Caco-2 (cell line): ENCODE measurements around the gene MCTP1. TPM values are rescaled to one million over a fixed set of nuclear protein-coding genes. Genes with fewer than 3 reads are reported as not detected.

ENCODE experiments used
- BruUV-seq: library from RNA; stranded (reverse); fragments of 400-500 nt; replicated peaks from 2 replicates; lab custom pipeline; 2021; lab: Mats Ljungman, UMichigan
- CTCF ChIA-PET: fragments of 300-600 bp; sonication (Branson Sonifier 250); formaldehyde crosslinking; loops from one replicate; lab custom pipeline; 2022; ENCODE audit warnings: antibody characterized with exemption; lab: Charles Lee
- POLR2A ChIA-PET: fragments of 300-600 bp; sonication (Branson Sonifier 250); formaldehyde crosslinking; loops from one replicate; lab custom pipeline; 2022; ENCODE audit warnings: antibody characterized with exemption; lab: Charles Lee
- DNase-seq, 2 experiments: peaks; one replicate each; pipeline versions ENCODE4 v3.0.0 to v3.0.0-alpha.2; 2020 to 2022
- H3K27me3 ChIP-seq: replicated peaks from 2 replicates; pipeline ENCODE4 v1.6.0; 2011; ENCODE audit warnings: low read length; ENCODE audit not compliant: control insufficient read depth, insufficient read depth
- H3K36me3 ChIP-seq: 2 replicates; pipeline ENCODE4 v1.5.1; 2011; ENCODE audit warnings: low read length; ENCODE audit not compliant: control insufficient read depth, insufficient read depth
- H3K4me1 ChIP-seq: fragments of 250-450 bp; sonication (Bioruptor Pico); 2 replicates; pipeline ENCODE4 v1.5.1; 2020; ENCODE audit warnings: mild to moderate bottlenecking
- H3K4me3 ChIP-seq: 2 replicates; pipeline ENCODE4 v1.5.1; 2011; ENCODE audit warnings: low read depth, mild to moderate bottlenecking, control low read depth, low read length
- H3K9me3 ChIP-seq: fragments of 250-450 bp; sonication (Bioruptor Pico); 2 replicates; pipeline ENCODE4 v1.5.1; 2020; ENCODE audit warnings: mild to moderate bottlenecking, moderate library complexity
- H3K27ac Mint-ChIP-seq: one replicate; pipeline ENCODE4 v1.8.0; 2022; ENCODE audit warnings: mixed read lengths; ENCODE audit not compliant: unreplicated experiment
- H3K27me3 Mint-ChIP-seq: one replicate; pipeline ENCODE4 v1.8.0; 2022; ENCODE audit warnings: mixed read lengths; ENCODE audit not compliant: insufficient read depth, unreplicated experiment
- H3K36me3 Mint-ChIP-seq: one replicate; pipeline ENCODE4 v1.8.0; 2022; ENCODE audit warnings: mild to moderate bottlenecking, mixed read lengths; ENCODE audit not compliant: insufficient read depth, unreplicated experiment
- H3K4me1 Mint-ChIP-seq: one replicate; pipeline ENCODE4 v1.8.0; 2022; ENCODE audit warnings: low read depth, mixed read lengths; ENCODE audit not compliant: unreplicated experiment
- H3K4me3 Mint-ChIP-seq: one replicate; pipeline ENCODE4 v1.8.0; 2022; ENCODE audit warnings: mild to moderate bottlenecking, moderate library complexity, mixed read lengths; ENCODE audit not compliant: unreplicated experiment
- H3K9me3 Mint-ChIP-seq: one replicate; pipeline ENCODE4 v1.8.0; 2022; ENCODE audit warnings: mixed read lengths; ENCODE audit not compliant: unreplicated experiment
- intact Hi-C: fragments of 100-400 bp; cut with micrococcal nuclease; formaldehyde crosslinking; loops from one replicate; pipeline ENCODE4 v1.10.0; 2022; ENCODE audit not compliant: unreplicated experiment
- total RNA-seq: library from RNA; stranded (reverse); gene quantifications from 2 replicates; pipeline ENCODE4 v1.2.3, GENCODE V29; 2022
- TF ChIP-seq, protein P1 (sequence below), 2 experiments: fragments of 200-600 bp in 1 of 2; IDR thresholded peaks; 1 replicate in 1 of 2; 2 replicates in 1 of 2; pipeline versions ENCODE4 v1.5.1 to v1.8.0; 2011 to 2022; ENCODE audit warnings: antibody characterized with exemption in 1 of 2, control low read depth in 1 of 2, inconsistent platforms in 1 of 2, low read depth in 1 of 2, low read length in 1 of 2, mild to moderate bottlenecking in 1 of 2, moderate library complexity in 1 of 2; ENCODE audit not compliant: insufficient read depth in 1 of 2, severe bottlenecking in 1 of 2, unreplicated experiment in 1 of 2

The MCTP1 gene
- total RNA-seq, 1 experiment from 2014 or later, result 3.2 TPM

DNA sequence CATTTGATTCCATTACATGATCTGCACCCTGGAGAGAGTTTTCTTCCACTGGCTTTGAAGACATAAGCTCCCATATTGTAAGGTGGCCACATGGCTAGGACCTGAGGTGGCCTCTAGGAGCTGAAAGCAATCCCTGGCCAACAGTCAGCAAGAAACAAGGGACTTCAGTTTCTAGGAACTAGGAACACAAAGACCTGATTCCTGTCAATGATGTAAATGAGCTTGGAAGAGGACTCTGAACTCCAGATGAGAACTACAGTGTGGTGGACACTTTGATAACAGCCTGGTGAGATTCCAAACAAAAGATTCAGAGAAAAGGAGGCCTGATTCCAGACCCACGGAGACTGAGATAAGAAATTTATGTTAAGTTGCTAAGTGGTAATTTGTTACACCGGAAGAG lies 129.0 kb downstream of the MCTP1 start:
- ChIA-PET CTCF (no interaction called here), POLR2A (no interaction called here)
- no TSS peak for BruUV-seq
- H3K4me3 ChIP-seq, result no peak overlapping the region
- intact Hi-C loops, result no loop called here
- H3K9me3 Mint-ChIP-seq, result no peaks in the 10 kb centered on the region
- no peaks in the 10 kb centered on the region for H3K36me3 ChIP-seq
- H3K27ac Mint-ChIP-seq, result no peak overlapping the region
- no peak overlapping the region for H3K4me3 Mint-ChIP-seq
- no peaks in the 10 kb centered on the region for H3K36me3 Mint-ChIP-seq
- DNase-seq, result no peak
- peaks cover 3% of the 10 kb centered on the region; the same call in 1 of the 2 replicates for H3K9me3 ChIP-seq
- no peaks in the 10 kb centered on the region for H3K27me3 Mint-ChIP-seq
- no peaks in the 10 kb centered on the region; the same call in 1 of the 2 replicates for H3K27me3 ChIP-seq
- TF ChIP-seq, protein P1, sequence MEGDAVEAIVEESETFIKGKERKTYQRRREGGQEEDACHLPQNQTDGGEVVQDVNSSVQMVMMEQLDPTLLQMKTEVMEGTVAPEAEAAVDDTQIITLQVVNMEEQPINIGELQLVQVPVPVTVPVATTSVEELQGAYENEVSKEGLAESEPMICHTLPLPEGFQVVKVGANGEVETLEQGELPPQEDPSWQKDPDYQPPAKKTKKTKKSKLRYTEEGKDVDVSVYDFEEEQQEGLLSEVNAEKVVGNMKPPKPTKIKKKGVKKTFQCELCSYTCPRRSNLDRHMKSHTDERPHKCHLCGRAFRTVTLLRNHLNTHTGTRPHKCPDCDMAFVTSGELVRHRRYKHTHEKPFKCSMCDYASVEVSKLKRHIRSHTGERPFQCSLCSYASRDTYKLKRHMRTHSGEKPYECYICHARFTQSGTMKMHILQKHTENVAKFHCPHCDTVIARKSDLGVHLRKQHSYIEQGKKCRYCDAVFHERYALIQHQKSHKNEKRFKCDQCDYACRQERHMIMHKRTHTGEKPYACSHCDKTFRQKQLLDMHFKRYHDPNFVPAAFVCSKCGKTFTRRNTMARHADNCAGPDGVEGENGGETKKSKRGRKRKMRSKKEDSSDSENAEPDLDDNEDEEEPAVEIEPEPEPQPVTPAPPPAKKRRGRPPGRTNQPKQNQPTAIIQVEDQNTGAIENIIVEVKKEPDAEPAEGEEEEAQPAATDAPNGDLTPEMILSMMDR (IDR thresholded peaks at IDR 0.05; ENCODE audit: insufficient read depth in 1 of 2, low read depth in 1 of 2, low read length in 1 of 2, severe bottlenecking in 1 of 2, unreplicated experiment in 1 of 2), result no peak
- no peaks in the 10 kb centered on the region for H3K4me1 Mint-ChIP-seq
- H3K4me1 ChIP-seq, result peaks cover 6% of the 10 kb centered on the region; the same call in 1 of the 2 replicates

GRCh38 chr5:95153511-95153910 lies 131.4 kb downstream of the MCTP1 start:
- H3K4me1 Mint-ChIP-seq, result no peaks in the 10 kb centered on the region
- no peak overlapping the region for H3K27ac Mint-ChIP-seq
- Histone ChIP-seq H3K36me3 (no peaks in the 10 kb centered on the region), H3K27me3 (no peaks in the 10 kb centered on the region), H3K9me3 (no peaks in the 10 kb centered on the region), H3K4me3 (no peak overlapping the region), H3K4me1 (peaks cover 6% of the 10 kb centered on the region; the same call in 1 of the 2 replicates)
- CTCF ChIA-PET, result no interaction called here
- H3K9me3 Mint-ChIP-seq, result no peaks in the 10 kb centered on the region
- BruUV-seq, result no TSS peak
- POLR2A ChIA-PET, result no interaction called here
- H3K4me3 Mint-ChIP-seq, result no peak overlapping the region
- DNase-seq, result no peak
- intact Hi-C loops, result no loop called here
- no peaks in the 10 kb centered on the region for H3K27me3 Mint-ChIP-seq
- TF ChIP-seq, protein P1 (IDR thresholded peaks at IDR 0.05; ENCODE audit: insufficient read depth in 1 of 2, low read depth in 1 of 2, low read length in 1 of 2, severe bottlenecking in 1 of 2, unreplicated experiment in 1 of 2), result no peak
- no peaks in the 10 kb centered on the region for H3K36me3 Mint-ChIP-seq

GRCh38 chr5:95152535-95152934 lies 132.4 kb downstream of the MCTP1 start:
- Histone ChIP-seq H3K36me3 (no peaks in the 10 kb centered on the region), H3K4me3 (no peak overlapping the region), H3K9me3 (no peaks in the 10 kb centered on the region), H3K27me3 (no peaks in the 10 kb centered on the region), H3K4me1 (peaks cover 6% of the 10 kb centered on the region; the same call in 1 of the 2 replicates)
- CTCF ChIA-PET, result no interaction called here
- H3K36me3 Mint-ChIP-seq, result no peaks in the 10 kb centered on the region
- no peaks in the 10 kb centered on the region for H3K4me1 Mint-ChIP-seq
- DNase-seq, result no peak
- intact Hi-C loops, result no loop called here
- POLR2A ChIA-PET, result no interaction called here
- no peak overlapping the region for H3K4me3 Mint-ChIP-seq
- H3K27ac Mint-ChIP-seq, result no peak overlapping the region
- no peaks in the 10 kb centered on the region for H3K27me3 Mint-ChIP-seq
- TF ChIP-seq, protein P1 (IDR thresholded peaks at IDR 0.05; ENCODE audit: insufficient read depth in 1 of 2, low read depth in 1 of 2, low read length in 1 of 2, severe bottlenecking in 1 of 2, unreplicated experiment in 1 of 2), result no peak
- no TSS peak for BruUV-seq
- peaks cover 8% of the 10 kb centered on the region for H3K9me3 Mint-ChIP-seq
